K562 (cell line): ENCODE measurements around the gene SH3RF1.

Experiments used
- E4F1 ChIP-seq: fragments of 250-450 bp; sonication (Bioruptor Pico); IDR thresholded peaks from 2 replicates; pipeline ENCODE4 v1.5.0; 2021; ENCODE audit warnings: mild to moderate bottlenecking, borderline replicate concordance
- JUN ChIP-seq, 2 experiments: sonication (generic) in 1 of 2; formaldehyde crosslinking in 1 of 2; IDR thresholded peaks; 2 replicates each; pipeline versions ENCODE4 v1.6.1 to v1.8.0; 2012 to 2022; ENCODE audit warnings: borderline replicate concordance in 2 of 2, mild to moderate bottlenecking in 2 of 2, improper control_type of control experiment in 1 of 2, low read depth in 1 of 2, low read length in 1 of 2, missing genetic modification reagents in 1 of 2
- NKRF ChIP-seq: fragments of 450-650 bp; IDR thresholded peaks from 2 replicates; pipeline ENCODE4 v1.6.1; 2016; ENCODE audit warnings: borderline replicate concordance

GRCh38 chr4:169132561-169133305 lies 138.0 kb downstream of the SH3RF1 start:
- TF ChIP-seq NKRF = no peak
- no peak for TF ChIP-seq E4F1 (CRISPR knock-in tag)
- no peak for TF ChIP-seq JUN (IDR thresholded peaks at IDR 0.05; ENCODE audit: borderline replicate concordance, low read depth, low read length)
- no peak for TF ChIP-seq JUN (CRISPR knock-in tag; IDR thresholded peaks at IDR 0.05; ENCODE audit: borderline replicate concordance)
